SK-N-SH (cell line): ENCODE measurements around the gene STOML1.

ENCODE experiments used
- CHD2 ChIP-seq: fragments of 150-350 bp; IDR thresholded peaks from 2 replicates; pipeline ENCODE4 v1.6.1; 2018; ENCODE audit warnings: low read length; ENCODE audit not compliant: partially characterized antibody
- POLR2AphosphoS5 ChIP-seq: IDR thresholded peaks from 2 replicates; pipeline ENCODE4 v1.6.1; 2012; ENCODE audit warnings: low read depth, low read length
- RCOR1 ChIP-seq: fragments of 150-350 bp; IDR thresholded peaks from 2 replicates; pipeline ENCODE4 v1.6.1; 2017; ENCODE audit warnings: antibody characterized with exemption, low read length
- RFX5 ChIP-seq: IDR thresholded peaks from 2 replicates; pipeline ENCODE4 v1.6.1; 2012; ENCODE audit warnings: mild to moderate bottlenecking, improper control_type of control experiment, low read length
- TCF12 ChIP-seq: IDR thresholded peaks from 2 replicates; pipeline ENCODE4 v1.4.0; 2012

DNA sequence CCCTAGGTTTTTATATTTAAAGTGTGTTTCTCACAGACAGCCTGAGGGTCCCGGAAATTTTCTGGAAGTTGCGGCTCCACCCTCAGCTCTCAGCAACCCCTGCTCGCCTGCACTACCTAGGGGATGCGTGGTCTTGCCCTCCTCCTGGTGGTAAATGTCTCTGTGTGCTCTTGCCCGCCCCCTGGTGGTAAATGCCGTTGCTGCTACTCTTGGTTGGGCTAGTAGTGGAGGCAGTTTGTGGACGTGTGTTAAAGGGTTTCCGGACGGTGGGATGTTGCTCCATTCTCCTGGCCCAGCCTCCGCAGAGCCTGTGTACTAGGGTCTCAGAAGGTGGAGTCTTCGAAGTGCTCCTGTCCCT lies 27.4 kb downstream of the STOML1 start:
- no peak for TF ChIP-seq POLR2AphosphoS5
- no peak for TF ChIP-seq TCF12
- no peak for TF ChIP-seq CHD2
- 0 out of 2 replicates have a peak, but pooled peaks have one; percentile 14 for TF ChIP-seq RCOR1
- no peak for TF ChIP-seq RFX5
